K562 (cell line): Measurements from ENCODE around the gene ANKS1A. TPM values are rescaled to one million over a fixed set of nuclear protein-coding genes. Genes with fewer than 3 reads are reported as not detected.

ENCODE experiments used
- ATAC-seq: fragments of 200-7000 bp; cut with Tn5 transposase; 3 replicates; pipeline ENCODE4 v1.9.1; 2020; ENCODE audit warnings: moderate library complexity
- BruUV-seq: library from RNA; stranded (reverse); fragments of 400-500 nt; replicated peaks from 2 replicates; lab custom pipeline; 2021; lab: Mats Ljungman, UMichigan
- CTCF ChIA-PET: fragments of 300-600 bp; formaldehyde crosslinking; extraction: SDS; loops from one replicate; lab custom pipeline; 2021; ENCODE audit warnings: low intra/inter-chr PET ratio; lab: Yijun Ruan, JAX
- POLR2A ChIA-PET: fragments of 300-600, 350-650 bp; sonication (Branson Sonifier 250); formaldehyde crosslinking; extraction: SDS; loops from one replicate; lab custom pipeline; 2021; ENCODE audit warnings: antibody characterized with exemption, inconsistent platforms; lab: Yijun Ruan, JAX
- DNase-seq, 4 experiments: peaks; one replicate each; pipeline versions ENCODE4 v3.0.0 to v3.0.0-alpha.2; 2011 to 2018; ENCODE audit warnings: low spot score in 3 of 4, mixed read lengths in 3 of 4; ENCODE audit errors: extremely low read depth in 1 of 4
- FAIRE-seq: peaks from 2 replicates; lab custom pipeline; 2011; peaks lifted over from hg19 to GRCh38; lab: Jason Lieb, UNC
- H2AFZ ChIP-seq: 2 replicates; pipeline ENCODE4 v1.6.0; 2011; ENCODE audit warnings: low read depth, low read length, control low read depth, inconsistent platforms
- H3K27ac ChIP-seq: fragments of 200-600 bp; 3 replicates; pipeline ENCODE4 v1.8.0; 2011; ENCODE audit warnings: low read depth, mild to moderate bottlenecking, control low read depth, inconsistent platforms, low read length, moderate library complexity, mixed read lengths; ENCODE audit errors: extremely low read depth
- H3K27me3 ChIP-seq, 2 experiments: fragments of 300-600 bp in 1 of 2; 2 replicates in 1 of 2; 3 replicates in 1 of 2; pipeline versions ENCODE4 v1.6.0 to v1.8.0; 2011; ENCODE audit warnings: inconsistent platforms in 2 of 2, low read length in 2 of 2, mild to moderate bottlenecking in 1 of 2, mixed read lengths in 1 of 2, moderate library complexity in 1 of 2; ENCODE audit not compliant: control insufficient read depth in 2 of 2, insufficient read depth in 2 of 2
- H3K36me3 ChIP-seq: fragments of 300-600 bp; 3 replicates; pipeline ENCODE4 v1.8.0; 2011; ENCODE audit warnings: mild to moderate bottlenecking, low read length, inconsistent platforms; ENCODE audit not compliant: control insufficient read depth, insufficient read depth
- H3K4me1 ChIP-seq, 2 experiments: fragments of 200-600 bp in 1 of 2; replicated peaks in 1 of 2; 2 replicates in 1 of 2; 3 replicates in 1 of 2; pipeline versions ENCODE4 v1.5.1 to v1.8.0; 2011; ENCODE audit warnings: inconsistent platforms in 2 of 2, low read length in 2 of 2, mild to moderate bottlenecking in 1 of 2, mixed read lengths in 1 of 2, moderate library complexity in 1 of 2; ENCODE audit not compliant: control insufficient read depth in 2 of 2, insufficient read depth in 2 of 2
- H3K4me2 ChIP-seq: 2 replicates; pipeline ENCODE4 v1.6.1; 2011; ENCODE audit warnings: low read length, control low read depth, inconsistent platforms, mixed read lengths; ENCODE audit not compliant: insufficient read depth
- H3K4me3 ChIP-seq: fragments of 200-600 bp; sonication (generic), shearing (Covaris generic); 2 replicates; pipeline ENCODE4 v1.5.1; 2016; ENCODE audit warnings: control low read depth, inconsistent platforms
- H3K79me2 ChIP-seq: fragments of 200-600 bp; 3 replicates; pipeline ENCODE4 v1.8.0; 2011; ENCODE audit warnings: low read length, inconsistent platforms; ENCODE audit not compliant: control insufficient read depth, insufficient read depth
- H3K9ac ChIP-seq, 2 experiments: 2 replicates each; pipeline versions ENCODE4 v1.6.0 to v1.6.1; 2011; ENCODE audit warnings: low read depth in 2 of 2, low read length in 2 of 2, control low read depth in 1 of 2, inconsistent platforms in 1 of 2, mild to moderate bottlenecking in 1 of 2, mixed read lengths in 1 of 2; ENCODE audit not compliant: insufficient read depth in 1 of 2
- H3K9me1 ChIP-seq: one replicate; pipeline ENCODE4 v1.6.0; 2011; ENCODE audit warnings: inconsistent platforms, mild to moderate bottlenecking, low read length, moderate library complexity; ENCODE audit not compliant: control insufficient read depth, insufficient read depth
- H3K9me3 ChIP-seq: replicated peaks from 2 replicates; pipeline ENCODE4 v1.5.1; 2011; ENCODE audit warnings: low read depth, low read length, inconsistent platforms; ENCODE audit not compliant: control insufficient read depth, insufficient read depth
- H4K20me1 ChIP-seq: replicated peaks from 2 replicates; pipeline ENCODE4 v1.6.1; 2011; ENCODE audit warnings: low read length, inconsistent platforms, mixed read lengths; ENCODE audit not compliant: control insufficient read depth, insufficient read depth
- CEBPB ChIP-seq: fragments of 450-650 bp; IDR thresholded peaks from 2 replicates; pipeline ENCODE4 v1.6.1; 2016; ENCODE audit warnings: missing genetic modification characterization, missing compliant biosample characterization
- GATAD2A ChIP-seq: fragments of 450-650 bp; IDR thresholded peaks from 2 replicates; pipeline ENCODE4 v1.6.1; 2017
- IFI16 ChIP-seq: fragments of 250-450 bp; sonication (Bioruptor Pico); IDR thresholded peaks from 2 replicates; pipeline ENCODE4 v2.1.2; 2022; ENCODE audit warnings: mild to moderate bottlenecking, inconsistent platforms
- SMAD1 ChIP-seq: fragments of 150-350 bp; IDR thresholded peaks from 2 replicates; pipeline ENCODE4 v1.6.1; 2014; ENCODE audit warnings: low read length, low read depth; ENCODE audit not compliant: partially characterized antibody
- SREBF1 ChIP-seq: fragments of 150-350 bp; IDR thresholded peaks from 2 replicates; pipeline ENCODE4 v1.6.1; 2014; ENCODE audit warnings: antibody characterized with exemption, low read depth, low read length, borderline replicate concordance
- SRSF1 ChIP-seq: fragments of 200-400 bp; formaldehyde crosslinking; IDR thresholded peaks from 2 replicates; pipeline ENCODE4 v1.6.1; 2017; ENCODE audit warnings: mild to moderate bottlenecking, low read depth, low read length, moderate library complexity
- WGBS: fragments of 100-300 bp; shearing (Covaris generic); methylation state at CpG from one replicate; pipeline ENCODE4 v1.1.6; 2016; ENCODE audit warnings: low coverage, mixed read lengths; ENCODE audit not compliant: insufficient coverage; ENCODE audit errors: missing lambda C conversion rate; 5-methylcytosine and 5-hydroxymethylcytosine counted together
- in situ Hi-C: fragments of 300-500 bp; cut with MboI; formaldehyde crosslinking; loops from 4 replicates; pipeline ENCODE4 v1.15.0; 2018; ENCODE audit warnings: inconsistent platforms, mixed read lengths
- intact Hi-C: fragments of 100-400 bp; cut with micrococcal nuclease; formaldehyde crosslinking; loops from 2 replicates; pipeline ENCODE4 v1.14.2; 2022
- polyA plus RNA-seq, 8 experiments: library from polyadenylated mRNA; depleted of rRNA in 4 of 8; stranded (reverse) in 5 of 8; unstranded in 3 of 8; fragments of >200 nt; fragmentation: Nextera tagmentation in 2 of 8; fragmentation: Illumina TruSeq in 1 of 8; extraction: Ambion mirVana in 2 of 8; extraction: Trizol in 1 of 8; gene quantifications; 2 replicates each; pipeline versions ENCODE4 v1.2.1 to v1.2.3, GENCODE V29; 2011 to 2014; ENCODE audit warnings: inconsistent platforms in 1 of 8, missing spikeins in 1 of 8
- total RNA-seq, 7 experiments: library from RNA; depleted of rRNA in 6 of 7; stranded (reverse); fragments of >200 nt in 6 of 7; fragmentation: Illumina TruSeq in 2 of 7; extraction: Trizol in 2 of 7; gene quantifications; 2 replicates each; pipeline versions ENCODE4 v1.2.1 to v1.2.3, GENCODE V29; 2011 to 2021; ENCODE audit warnings: low replicate concordance in 1 of 7
- TF ChIP-seq, protein P1 (sequence below): sonication (generic); formaldehyde crosslinking; IDR thresholded peaks from 2 replicates; pipeline ENCODE4 v1.8.0; 2023; ENCODE audit warnings: mild to moderate bottlenecking, missing genetic modification reagents
- TF ChIP-seq, protein P2 (sequence below): sonication (generic); formaldehyde crosslinking; IDR thresholded peaks from 2 replicates; pipeline ENCODE4 v1.8.1; 2022; ENCODE audit warnings: missing genetic modification reagents
- TF ChIP-seq, protein P3 (sequence below): fragments of 250-450 bp; sonication (Bioruptor Pico); IDR thresholded peaks from 2 replicates; pipeline ENCODE4 v1.5.0; 2021

Gene ANKS1A
- total and polyA plus RNA-seq, 9 of the 15 experiments (the other 6 are each of a cell fraction or from before 2014, with no cell fraction given): 1.1 to 13.8 (median 5.3) TPM

DNA sequence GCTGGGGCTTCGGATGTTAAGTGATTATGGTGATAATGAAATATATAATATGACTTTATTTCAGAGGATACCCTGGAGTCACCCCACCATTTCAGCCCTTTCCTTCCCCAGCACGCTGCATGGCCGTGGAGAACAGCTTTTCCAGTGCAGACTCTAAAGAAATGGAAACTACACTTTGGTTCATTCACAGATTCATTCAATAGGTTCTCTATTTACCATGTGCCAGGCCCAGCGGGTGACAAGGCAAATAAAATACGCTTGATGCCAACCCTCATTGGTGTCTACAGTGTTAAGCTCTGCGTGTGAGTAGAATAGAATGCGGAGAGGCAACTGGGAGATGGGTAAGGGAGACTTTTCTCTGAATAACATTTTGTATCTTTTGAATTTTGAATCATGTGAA, 162.3 kb downstream of the ANKS1A start:
- CTCF ChIA-PET: no interaction called here
- no peaks in the 10 kb centered on the region for H3K79me2 ChIP-seq
- H3K27ac ChIP-seq: no peak overlapping the region
- FAIRE-seq (no peak), DNase-seq (no peak), ATAC-seq (no peak)
- H3K27me3 ChIP-seq: no peaks in the 10 kb centered on the region
- no peaks in the 10 kb centered on the region for H3K36me3 ChIP-seq
- no peak overlapping the region for H3K9ac ChIP-seq
- intact Hi-C loops (no loop called here), in situ Hi-C loops (no loop called here)
- peaks cover 0 to 5% of the 10 kb centered on the region in 2 experiments; a peak in 4 of 5 replicates for H3K4me1 ChIP-seq
- no TSS peak for BruUV-seq
- no peak overlapping the region for H3K4me3 ChIP-seq
- no peak overlapping the region for H3K4me2 ChIP-seq
- WGBS: 78% methylated on average over 7 of the region's 7 CpGs
- H4K20me1 ChIP-seq: peaks cover 3% of the 10 kb centered on the region; the same call in 1 of the 2 replicates
- H2AFZ ChIP-seq: no peak overlapping the region
- no peaks in the 10 kb centered on the region for H3K9me1 ChIP-seq
- no peaks in the 10 kb centered on the region for H3K9me3 ChIP-seq
- TF ChIP-seq SREBF1 (no peak), IFI16 (CRISPR knock-in tag) (no peak), SRSF1 (no peak), CEBPB (tag) (no peak), SMAD1 (no peak), GATAD2A (no peak)
- TF ChIP-seq, protein P1, sequence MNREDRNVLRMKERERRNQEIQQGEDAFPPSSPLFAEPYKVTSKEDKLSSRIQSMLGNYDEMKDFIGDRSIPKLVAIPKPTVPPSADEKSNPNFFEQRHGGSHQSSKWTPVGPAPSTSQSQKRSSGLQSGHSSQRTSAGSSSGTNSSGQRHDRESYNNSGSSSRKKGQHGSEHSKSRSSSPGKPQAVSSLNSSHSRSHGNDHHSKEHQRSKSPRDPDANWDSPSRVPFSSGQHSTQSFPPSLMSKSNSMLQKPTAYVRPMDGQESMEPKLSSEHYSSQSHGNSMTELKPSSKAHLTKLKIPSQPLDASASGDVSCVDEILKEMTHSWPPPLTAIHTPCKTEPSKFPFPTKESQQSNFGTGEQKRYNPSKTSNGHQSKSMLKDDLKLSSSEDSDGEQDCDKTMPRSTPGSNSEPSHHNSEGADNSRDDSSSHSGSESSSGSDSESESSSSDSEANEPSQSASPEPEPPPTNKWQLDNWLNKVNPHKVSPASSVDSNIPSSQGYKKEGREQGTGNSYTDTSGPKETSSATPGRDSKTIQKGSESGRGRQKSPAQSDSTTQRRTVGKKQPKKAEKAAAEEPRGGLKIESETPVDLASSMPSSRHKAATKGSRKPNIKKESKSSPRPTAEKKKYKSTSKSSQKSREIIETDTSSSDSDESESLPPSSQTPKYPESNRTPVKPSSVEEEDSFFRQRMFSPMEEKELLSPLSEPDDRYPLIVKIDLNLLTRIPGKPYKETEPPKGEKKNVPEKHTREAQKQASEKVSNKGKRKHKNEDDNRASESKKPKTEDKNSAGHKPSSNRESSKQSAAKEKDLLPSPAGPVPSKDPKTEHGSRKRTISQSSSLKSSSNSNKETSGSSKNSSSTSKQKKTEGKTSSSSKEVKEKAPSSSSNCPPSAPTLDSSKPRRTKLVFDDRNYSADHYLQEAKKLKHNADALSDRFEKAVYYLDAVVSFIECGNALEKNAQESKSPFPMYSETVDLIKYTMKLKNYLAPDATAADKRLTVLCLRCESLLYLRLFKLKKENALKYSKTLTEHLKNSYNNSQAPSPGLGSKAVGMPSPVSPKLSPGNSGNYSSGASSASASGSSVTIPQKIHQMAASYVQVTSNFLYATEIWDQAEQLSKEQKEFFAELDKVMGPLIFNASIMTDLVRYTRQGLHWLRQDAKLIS (CRISPR knock-in tag): no peak
- TF ChIP-seq, protein P2, sequence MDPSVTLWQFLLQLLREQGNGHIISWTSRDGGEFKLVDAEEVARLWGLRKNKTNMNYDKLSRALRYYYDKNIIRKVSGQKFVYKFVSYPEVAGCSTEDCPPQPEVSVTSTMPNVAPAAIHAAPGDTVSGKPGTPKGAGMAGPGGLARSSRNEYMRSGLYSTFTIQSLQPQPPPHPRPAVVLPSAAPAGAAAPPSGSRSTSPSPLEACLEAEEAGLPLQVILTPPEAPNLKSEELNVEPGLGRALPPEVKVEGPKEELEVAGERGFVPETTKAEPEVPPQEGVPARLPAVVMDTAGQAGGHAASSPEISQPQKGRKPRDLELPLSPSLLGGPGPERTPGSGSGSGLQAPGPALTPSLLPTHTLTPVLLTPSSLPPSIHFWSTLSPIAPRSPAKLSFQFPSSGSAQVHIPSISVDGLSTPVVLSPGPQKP (CRISPR knock-in tag): no peak
- TF ChIP-seq, protein P3, sequence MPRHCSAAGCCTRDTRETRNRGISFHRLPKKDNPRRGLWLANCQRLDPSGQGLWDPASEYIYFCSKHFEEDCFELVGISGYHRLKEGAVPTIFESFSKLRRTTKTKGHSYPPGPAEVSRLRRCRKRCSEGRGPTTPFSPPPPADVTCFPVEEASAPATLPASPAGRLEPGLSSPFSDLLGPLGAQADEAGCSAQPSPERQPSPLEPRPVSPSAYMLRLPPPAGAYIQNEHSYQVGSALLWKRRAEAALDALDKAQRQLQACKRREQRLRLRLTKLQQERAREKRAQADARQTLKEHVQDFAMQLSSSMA (CRISPR knock-in tag): no peak
- TF ChIP-seq, all 486 proteins: peak for 0
- POLR2A ChIA-PET: interaction anchor here (1.0 kb wide), 1 partner anchor 586 kb away, joined by 3 read pairs; no protein-coding TSS in a partner anchor
